Measurements from ENCODE around the gene USP12.
"Not testable (repeated sequence)": the region's sequence is repeated elsewhere in the genome, so short reads cannot be mapped to it uniquely, and the experiment has no call there.

The USP12 gene

DNA sequence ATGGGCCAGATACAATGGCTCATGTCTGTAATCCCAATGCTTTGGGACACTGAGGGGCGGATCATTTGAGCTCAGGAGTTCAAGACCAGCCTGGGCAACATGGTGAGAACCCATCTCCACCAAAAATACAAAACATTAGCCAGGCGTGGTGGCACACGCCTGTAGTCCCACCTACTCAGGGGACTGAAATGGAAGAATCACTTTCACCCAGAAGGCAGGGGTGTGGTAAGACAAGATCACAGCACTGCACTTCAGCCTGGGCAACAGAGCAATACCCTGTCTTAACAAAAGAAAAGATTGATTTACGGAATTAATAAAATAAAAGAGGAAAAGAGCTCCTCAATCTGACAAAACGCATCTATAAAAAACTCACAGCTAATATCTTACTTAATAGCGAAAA is 22.7 kb downstream of the USP12 start:
- Histone ChIP-seq H3K4me1 (ENCODE audit: control insufficient read depth, insufficient read depth, low read length) (no peaks in the 10 kb centered on the region), H3K9me3 (ENCODE audit: control insufficient read depth, insufficient read depth, low read depth, low read length) (no peaks in the 10 kb centered on the region)

DNA sequence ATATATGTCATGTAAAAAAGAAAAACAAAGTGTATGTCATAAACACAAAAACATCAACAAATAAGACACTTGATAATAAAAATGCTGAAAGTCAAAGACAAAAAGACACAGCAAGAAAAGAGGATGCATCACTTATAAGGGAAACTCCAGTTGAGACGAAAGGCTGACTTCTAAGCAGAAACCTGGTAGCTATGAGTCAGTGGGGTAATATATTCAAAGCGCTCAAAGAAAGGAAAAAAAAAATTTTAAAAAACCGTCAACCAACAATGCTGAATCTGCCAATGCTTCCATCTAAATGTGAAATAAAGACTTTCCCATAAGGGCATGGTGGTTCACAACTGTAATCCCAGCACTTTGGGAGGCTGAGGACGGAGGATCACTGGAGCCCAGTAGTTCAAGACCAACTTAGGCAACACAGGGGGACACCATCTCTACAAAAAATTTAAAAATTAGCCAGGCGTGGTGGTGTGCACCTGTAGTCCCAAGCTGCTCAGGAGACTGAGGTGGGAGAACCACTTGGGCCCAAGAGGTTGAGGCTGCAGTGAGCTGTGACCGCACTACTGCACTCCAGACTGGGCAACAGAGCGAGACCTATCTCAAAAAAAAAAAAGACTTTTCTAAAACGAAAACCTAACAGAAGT is 24.0 kb downstream of the USP12 start:
- Histone ChIP-seq H3K36me3 (ENCODE audit: control insufficient read depth, insufficient read depth, low read length) (no peaks in the 10 kb centered on the region), H3K9me3 (ENCODE audit: control insufficient read depth, insufficient read depth, low read depth, low read length) (no peaks in the 10 kb centered on the region), H3K4me1 (ENCODE audit: control insufficient read depth, insufficient read depth, low read length) (no peaks in the 10 kb centered on the region), H3K27ac (ENCODE audit: low read depth, low read length) (no peak overlapping the region), H3K27me3 (ENCODE audit: control insufficient read depth, insufficient read depth, low read length) (no peaks in the 10 kb centered on the region), H3K9ac (ENCODE audit: low read length) (no peak overlapping the region), H3K4me3 (ENCODE audit: low read depth, low read length) (no peak overlapping the region)

More for the DNA sequence above, 22.7 kb downstream of the USP12 start:
- Histone ChIP-seq H3K27ac (ENCODE audit: low read depth, low read length) (no peak overlapping the region), H3K4me3 (ENCODE audit: low read depth, low read length) (no peak overlapping the region), H3K36me3 (ENCODE audit: control insufficient read depth, insufficient read depth, low read length) (no peaks in the 10 kb centered on the region), H3K27me3 (ENCODE audit: control insufficient read depth, insufficient read depth, low read length) (no peaks in the 10 kb centered on the region), H3K9ac (ENCODE audit: low read length) (no peak overlapping the region)

DNA sequence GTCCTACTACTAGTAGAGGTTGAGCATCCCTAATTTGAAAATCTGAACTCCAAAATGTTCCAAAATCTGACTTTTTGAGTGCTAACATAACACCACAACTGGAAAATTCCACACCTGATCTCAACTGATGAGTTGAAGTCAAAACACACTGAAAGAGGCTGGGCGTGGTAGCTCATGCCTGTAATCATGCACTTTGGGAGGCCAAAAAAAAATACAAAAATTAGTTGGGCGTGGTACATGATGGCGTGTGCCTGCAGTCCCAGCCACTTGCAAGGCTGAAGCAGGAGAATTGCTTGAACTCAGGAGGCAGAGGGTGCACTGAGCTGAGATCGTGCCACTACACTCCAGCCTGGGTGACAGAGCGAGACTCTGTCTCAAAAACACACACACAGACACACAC is 29.9 kb downstream of the USP12 start:
- H3K36me3 ChIP-seq (ENCODE audit: control insufficient read depth, insufficient read depth, low read length), result no peaks in the 10 kb centered on the region
- H3K27ac ChIP-seq (ENCODE audit: low read depth, low read length), result no peak overlapping the region

DNA sequence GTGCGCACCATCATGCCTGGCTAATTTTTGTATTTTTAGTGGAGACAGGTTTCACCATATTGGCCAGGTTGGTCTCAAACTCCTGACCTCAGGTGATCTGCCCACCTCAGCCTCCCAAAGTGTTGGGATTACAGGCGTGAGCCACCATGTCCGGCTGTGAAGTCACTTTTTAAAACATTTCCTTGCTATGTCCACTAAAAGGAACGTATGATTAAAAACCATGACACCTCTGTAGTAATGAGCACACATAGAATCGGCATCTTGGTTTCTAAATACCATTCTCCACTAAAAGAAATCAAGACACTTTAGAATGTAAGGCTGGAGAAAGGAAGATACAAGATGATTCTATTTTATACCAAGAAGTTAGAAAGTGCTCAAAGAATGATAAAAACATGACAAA is 30.5 kb downstream of the USP12 start:
- not testable (repeated sequence) for H3K27ac ChIP-seq (ENCODE audit: low read depth, low read length); H3K4me3 ChIP-seq (ENCODE audit: low read depth, low read length); H3K36me3 ChIP-seq (ENCODE audit: control insufficient read depth, insufficient read depth, low read length); H3K27me3 ChIP-seq (ENCODE audit: control insufficient read depth, insufficient read depth, low read length); H3K9ac ChIP-seq (ENCODE audit: low read length); H3K4me1 ChIP-seq (ENCODE audit: control insufficient read depth, insufficient read depth, low read length)
- peaks cover 12% of the 10 kb centered on the region for H3K9me3 ChIP-seq (ENCODE audit: control insufficient read depth, insufficient read depth, low read depth, low read length)

More for the DNA sequence above, 29.9 kb downstream of the USP12 start:
- H3K9ac ChIP-seq (ENCODE audit: low read length), result no peak overlapping the region
- H3K4me1 ChIP-seq (ENCODE audit: control insufficient read depth, insufficient read depth, low read length), result no peaks in the 10 kb centered on the region; the same call in none of the 2 replicates
- H3K9me3 ChIP-seq (ENCODE audit: control insufficient read depth, insufficient read depth, low read depth, low read length), result peaks cover 12% of the 10 kb centered on the region
- H3K27me3 ChIP-seq (ENCODE audit: control insufficient read depth, insufficient read depth, low read length), result no peaks in the 10 kb centered on the region
- no peak overlapping the region for H3K4me3 ChIP-seq (ENCODE audit: low read depth, low read length)

DNA sequence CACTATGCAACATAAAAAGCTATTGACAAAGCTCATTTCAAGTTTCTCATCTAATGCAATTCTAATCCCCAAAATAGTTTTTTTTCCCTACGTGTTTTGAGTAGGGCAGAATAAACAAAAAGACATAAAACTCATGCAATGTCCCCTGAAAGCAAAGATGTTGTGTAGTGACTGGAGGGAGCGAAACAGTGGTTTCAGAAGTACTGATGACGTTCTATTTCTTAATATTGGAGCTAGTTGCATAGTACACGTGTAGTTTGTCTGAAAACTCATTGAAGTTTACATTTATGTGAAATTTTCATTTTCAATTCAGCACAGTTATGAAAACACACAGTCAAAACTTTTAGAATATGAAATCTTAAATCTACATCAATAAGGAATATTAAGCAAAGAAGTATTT is 31.6 kb downstream of the USP12 start:
- Histone ChIP-seq H3K9me3 (ENCODE audit: control insufficient read depth, insufficient read depth, low read depth, low read length) (peaks cover 12% of the 10 kb centered on the region), H3K27me3 (ENCODE audit: control insufficient read depth, insufficient read depth, low read length) (no peaks in the 10 kb centered on the region), H3K9ac (ENCODE audit: low read length) (no peak overlapping the region), H3K27ac (ENCODE audit: low read depth, low read length) (no peak overlapping the region), H3K4me1 (ENCODE audit: control insufficient read depth, insufficient read depth, low read length) (no peaks in the 10 kb centered on the region; the same call in none of the 2 replicates), H3K4me3 (ENCODE audit: low read depth, low read length) (no peak overlapping the region), H3K36me3 (ENCODE audit: control insufficient read depth, insufficient read depth, low read length) (no peaks in the 10 kb centered on the region)

DNA sequence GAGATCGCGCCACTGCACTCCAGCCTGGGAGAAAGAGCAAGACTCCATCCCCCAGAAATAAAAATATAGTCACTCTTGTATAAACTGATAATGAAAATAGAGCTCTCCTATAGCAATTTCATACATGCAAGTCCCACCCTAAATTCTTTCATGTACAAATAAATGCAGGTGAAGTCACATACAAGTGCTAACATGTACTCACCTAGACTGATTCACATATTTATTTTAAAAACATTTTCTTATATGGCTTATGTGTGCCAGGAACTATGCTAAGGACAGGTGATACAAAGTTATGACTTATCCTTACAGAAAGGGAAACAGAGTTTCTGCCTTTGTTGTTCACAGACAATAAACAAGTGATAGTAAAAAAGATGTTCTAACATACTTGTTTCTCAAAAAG is 32.0 kb downstream of the USP12 start:
- Histone ChIP-seq H3K4me1 (ENCODE audit: control insufficient read depth, insufficient read depth, low read length) (no peaks in the 10 kb centered on the region; the same call in none of the 2 replicates), H3K9ac (ENCODE audit: low read length) (no peak overlapping the region), H3K27me3 (ENCODE audit: control insufficient read depth, insufficient read depth, low read length) (no peaks in the 10 kb centered on the region), H3K27ac (ENCODE audit: low read depth, low read length) (no peak overlapping the region), H3K4me3 (ENCODE audit: low read depth, low read length) (no peak overlapping the region), H3K36me3 (ENCODE audit: control insufficient read depth, insufficient read depth, low read length) (no peaks in the 10 kb centered on the region), H3K9me3 (ENCODE audit: control insufficient read depth, insufficient read depth, low read depth, low read length) (peaks cover 12% of the 10 kb centered on the region)

DNA sequence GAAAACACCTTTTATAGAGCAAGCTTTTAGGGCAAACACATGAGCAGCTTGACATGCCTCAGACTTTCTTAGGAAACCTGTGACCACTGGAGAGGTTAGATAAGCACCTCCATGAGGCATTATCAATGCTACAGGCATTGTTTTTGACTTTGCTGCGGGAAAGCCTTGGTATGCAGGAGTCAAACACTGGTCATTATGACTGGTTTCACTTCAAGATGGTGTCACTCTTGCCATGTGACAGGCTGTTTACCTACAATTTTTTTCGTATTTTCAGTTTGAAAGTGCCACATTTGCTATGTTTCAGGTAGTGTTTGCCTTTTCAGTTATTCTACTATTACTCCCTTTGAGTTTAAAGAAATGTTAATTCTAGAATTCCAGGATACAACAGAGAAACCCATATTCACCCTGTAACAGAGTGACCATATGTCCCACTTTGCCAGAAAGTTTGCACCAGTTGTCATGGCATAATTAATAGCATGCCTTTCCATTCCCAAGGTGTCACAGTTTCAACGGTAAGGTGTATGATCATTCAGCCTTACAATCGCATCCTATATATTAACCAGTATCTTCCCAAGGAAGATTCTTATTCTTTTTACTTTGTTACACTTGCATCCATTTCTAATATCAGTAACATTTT is 33.0 kb downstream of the USP12 start:
- Histone ChIP-seq H3K9ac (ENCODE audit: low read length) (no peak overlapping the region), H3K4me1 (ENCODE audit: control insufficient read depth, insufficient read depth, low read length) (no peaks in the 10 kb centered on the region; the same call in none of the 2 replicates), H3K27ac (ENCODE audit: low read depth, low read length) (no peak overlapping the region), H3K27me3 (ENCODE audit: control insufficient read depth, insufficient read depth, low read length) (no peaks in the 10 kb centered on the region), H3K4me3 (ENCODE audit: low read depth, low read length) (no peak overlapping the region), H3K9me3 (ENCODE audit: control insufficient read depth, insufficient read depth, low read depth, low read length) (peaks cover 12% of the 10 kb centered on the region), H3K36me3 (ENCODE audit: control insufficient read depth, insufficient read depth, low read length) (no peaks in the 10 kb centered on the region)

DNA sequence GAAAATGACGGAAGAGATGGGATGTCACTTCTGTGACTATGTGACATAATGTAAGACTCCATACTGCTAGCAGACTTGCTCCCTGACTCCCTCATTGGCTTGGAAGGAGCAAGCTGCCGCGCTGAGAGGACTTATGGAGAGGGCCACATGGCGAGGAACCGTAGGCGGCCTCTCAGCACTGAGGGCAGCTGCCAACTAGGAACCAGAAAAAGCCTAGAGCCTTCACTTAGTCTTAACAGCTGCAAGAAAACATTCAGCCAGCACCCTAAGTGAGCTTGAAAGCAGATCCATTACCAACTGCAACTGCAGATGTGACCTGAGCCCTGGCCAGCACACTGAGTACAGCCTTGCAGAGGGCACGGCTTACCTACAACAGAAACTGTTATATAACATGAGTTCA is 33.9 kb downstream of the USP12 start:
- Histone ChIP-seq H3K27ac (ENCODE audit: low read depth, low read length) (no peak overlapping the region), H3K4me1 (ENCODE audit: control insufficient read depth, insufficient read depth, low read length) (no peaks in the 10 kb centered on the region; the same call in none of the 2 replicates), H3K36me3 (ENCODE audit: control insufficient read depth, insufficient read depth, low read length) (no peaks in the 10 kb centered on the region), H3K4me3 (ENCODE audit: low read depth, low read length) (no peak overlapping the region), H3K9me3 (ENCODE audit: control insufficient read depth, insufficient read depth, low read depth, low read length) (peaks cover 12% of the 10 kb centered on the region), H3K9ac (ENCODE audit: low read length) (no peak overlapping the region), H3K27me3 (ENCODE audit: control insufficient read depth, insufficient read depth, low read length) (no peaks in the 10 kb centered on the region)

DNA sequence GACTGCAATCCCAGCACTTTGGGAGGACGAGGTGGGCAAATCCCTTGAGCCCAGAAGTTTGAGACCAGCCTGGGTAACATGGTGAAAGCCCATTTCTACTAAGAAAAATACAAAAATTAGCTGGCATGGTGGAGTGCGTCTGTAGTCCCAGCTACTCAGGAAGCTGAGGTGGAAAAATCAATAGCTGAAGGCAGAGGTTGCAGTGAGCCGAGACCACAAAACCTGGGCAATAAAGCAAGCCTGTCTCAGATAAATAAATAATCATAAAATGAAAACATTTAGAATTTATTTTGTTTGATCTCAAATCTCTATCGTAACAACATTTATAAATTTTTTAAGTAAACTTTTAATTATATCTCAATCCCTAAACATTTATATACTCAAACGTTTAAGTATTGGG is 36.6 kb downstream of the USP12 start:
- H3K9ac ChIP-seq (ENCODE audit: low read length), result no peak overlapping the region
- H3K36me3 ChIP-seq (ENCODE audit: control insufficient read depth, insufficient read depth, low read length), result no peaks in the 10 kb centered on the region
- H3K4me3 ChIP-seq (ENCODE audit: low read depth, low read length), result no peak overlapping the region
- H3K9me3 ChIP-seq (ENCODE audit: control insufficient read depth, insufficient read depth, low read depth, low read length), result peaks cover 12% of the 10 kb centered on the region
- H3K27me3 ChIP-seq (ENCODE audit: control insufficient read depth, insufficient read depth, low read length), result no peaks in the 10 kb centered on the region
- no peak overlapping the region for H3K27ac ChIP-seq (ENCODE audit: low read depth, low read length)
- peaks cover 15% of the 10 kb centered on the region for H3K4me1 ChIP-seq (ENCODE audit: control insufficient read depth, insufficient read depth, low read length)

DNA sequence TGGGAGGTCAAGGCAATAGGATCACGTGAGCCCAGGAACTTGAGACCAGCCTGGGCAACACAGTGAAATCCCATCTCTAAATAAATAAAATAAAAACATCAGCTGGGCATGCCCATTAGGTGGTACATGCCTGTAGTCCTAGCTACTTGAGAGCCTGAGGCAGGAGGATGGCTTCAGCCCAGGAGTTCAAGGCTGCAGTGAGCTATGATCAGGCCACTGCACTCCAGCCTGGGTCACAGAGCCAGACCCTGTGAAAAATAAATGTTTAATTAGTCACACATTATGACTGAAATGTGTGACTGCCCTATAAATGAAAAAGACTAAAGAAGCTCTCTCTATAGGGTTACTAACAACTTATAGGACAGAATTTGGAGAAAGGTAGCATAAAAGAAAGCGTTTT is 37.7 kb downstream of the USP12 start:
- no peaks in the 10 kb centered on the region for H3K36me3 ChIP-seq (ENCODE audit: control insufficient read depth, insufficient read depth, low read length)
- H3K27me3 ChIP-seq (ENCODE audit: control insufficient read depth, insufficient read depth, low read length), result no peaks in the 10 kb centered on the region
- H3K4me1 ChIP-seq (ENCODE audit: control insufficient read depth, insufficient read depth, low read length), result peaks cover 17% of the 10 kb centered on the region
- H3K9ac ChIP-seq (ENCODE audit: low read length), result no peak overlapping the region
- no peak overlapping the region for H3K4me3 ChIP-seq (ENCODE audit: low read depth, low read length)
- H3K27ac ChIP-seq (ENCODE audit: low read depth, low read length), result no peak overlapping the region
- peaks cover 16% of the 10 kb centered on the region for H3K9me3 ChIP-seq (ENCODE audit: control insufficient read depth, insufficient read depth, low read depth, low read length)

DNA sequence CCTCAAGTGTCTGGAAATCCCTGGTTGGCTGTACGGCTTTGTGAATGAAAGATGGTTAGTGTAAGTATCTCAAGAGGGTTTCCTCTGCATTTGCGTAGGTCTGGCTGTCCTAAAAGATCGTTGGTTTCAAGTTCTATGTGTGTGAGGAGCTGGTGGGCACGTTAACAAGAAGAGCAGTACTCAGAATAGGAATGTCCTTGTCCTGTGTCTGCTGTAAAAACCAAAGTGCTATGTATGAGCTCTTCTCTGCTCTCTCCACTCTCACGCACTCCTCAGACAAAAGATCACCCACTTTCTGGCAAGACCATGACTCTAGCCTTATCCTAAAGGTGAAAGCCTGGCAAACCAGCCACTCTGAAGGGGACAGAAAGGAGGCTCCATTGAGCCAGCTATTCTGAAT is 39.1 kb downstream of the USP12 start:
- Histone ChIP-seq H3K27me3 (ENCODE audit: control insufficient read depth, insufficient read depth, low read length) (no peaks in the 10 kb centered on the region), H3K4me3 (ENCODE audit: low read depth, low read length) (no peak overlapping the region), H3K9ac (ENCODE audit: low read length) (no peak overlapping the region), H3K27ac (ENCODE audit: low read depth, low read length) (no peak overlapping the region), H3K4me1 (ENCODE audit: control insufficient read depth, insufficient read depth, low read length) (peaks cover 17% of the 10 kb centered on the region; the same call in 1 of the 2 replicates), H3K36me3 (ENCODE audit: control insufficient read depth, insufficient read depth, low read length) (no peaks in the 10 kb centered on the region), H3K9me3 (ENCODE audit: control insufficient read depth, insufficient read depth, low read depth, low read length) (peaks cover 16% of the 10 kb centered on the region)

Data from HUES6 (cell line).